GM12878 (cell line): Measurements from ENCODE around the gene SLC35G4.

Source experiments
- CBFB ChIP-seq: IDR thresholded peaks from 2 replicates; pipeline ENCODE4 v1.6.1; 2016; ENCODE audit warnings: antibody characterized with exemption, low read depth
- CBX3 ChIP-seq: fragments of 200-600 bp; sonication (generic); IDR thresholded peaks from 2 replicates; pipeline ENCODE4 v1.6.1; 2016; ENCODE audit warnings: low read depth, borderline replicate concordance
- CTCF ChIP-seq, 3 experiments: IDR thresholded peaks in 2 of 3; conservative IDR thresholded peaks in 1 of 3; 2 replicates each; pipeline ENCODE4 v1.5.1; 2011; ENCODE audit warnings: low read depth in 3 of 3, low read length in 3 of 3, mild to moderate bottlenecking in 3 of 3, control low read depth in 2 of 3, moderate library complexity in 2 of 3, inconsistent platforms in 1 of 3, mixed read lengths in 1 of 3; ENCODE audit not compliant: control insufficient read depth in 2 of 3, insufficient read depth in 1 of 3; ENCODE audit errors: extremely low read depth in 1 of 3
- ETV6 ChIP-seq, 2 experiments: fragments of 450-650 bp in 1 of 2; IDR thresholded peaks in 1 of 2; conservative IDR thresholded peaks in 1 of 2; 2 replicates each; pipeline ENCODE4 v1.6.1; 2014; ENCODE audit warnings: antibody characterized with exemption in 1 of 2, borderline replicate concordance in 1 of 2, low read depth in 1 of 2, mild to moderate bottlenecking in 1 of 2, moderate library complexity in 1 of 2
- KLF5 ChIP-seq: fragments of 450-650 bp; IDR thresholded peaks from 2 replicates; pipeline ENCODE4 v1.6.1; 2014; ENCODE audit warnings: mild to moderate bottlenecking; ENCODE audit not compliant: partially characterized antibody
- MYC ChIP-seq: IDR thresholded peaks from 2 replicates; pipeline ENCODE4 v1.6.1; 2011; ENCODE audit warnings: mild to moderate bottlenecking, low read length, moderate library complexity, inconsistent platforms; ENCODE audit not compliant: insufficient read depth, insufficient replicate concordance, insufficient read length, severe bottlenecking
- PKNOX1 ChIP-seq: fragments of 450-650 bp; IDR thresholded peaks from 2 replicates; pipeline ENCODE4 v1.6.1; 2016; ENCODE audit warnings: mild to moderate bottlenecking
- POLR2A ChIP-seq: IDR thresholded peaks from 2 replicates; pipeline ENCODE4 v1.6.1; 2011; ENCODE audit warnings: low read depth, mild to moderate bottlenecking, low read length
- POLR2AphosphoS2 ChIP-seq: IDR thresholded peaks from 2 replicates; pipeline ENCODE4 v1.6.1; 2011; ENCODE audit warnings: low read depth, mild to moderate bottlenecking, low read length, improper control_type of control experiment, moderate library complexity
- POLR2AphosphoS5 ChIP-seq: IDR thresholded peaks from 2 replicates; pipeline ENCODE4 v1.6.1; 2011; ENCODE audit warnings: mild to moderate bottlenecking, low read length, inconsistent platforms
- RELA ChIP-seq: fragments of 450-650 bp; IDR thresholded peaks from 2 replicates; pipeline ENCODE4 v1.8.0; 2014; ENCODE audit warnings: borderline replicate concordance; ENCODE audit not compliant: partially characterized antibody
- USF2 ChIP-seq: IDR thresholded peaks from 2 replicates; pipeline ENCODE4 v1.6.1; 2011; ENCODE audit warnings: low read depth, low read length, improper control_type of control experiment, borderline replicate concordance

GRCh38 chr18:11658989-11659388 lies 49.6 kb downstream of the SLC35G4 start:
- TF ChIP-seq CTCF (IDR thresholded peaks at IDR 0.05 in 2 of 3, conservative IDR thresholded peaks at IDR 0.05 in 1 of 3; ENCODE audit: control insufficient read depth in 2 of 3, extremely low read depth in 1 of 3, insufficient read depth in 1 of 3, low read depth in 3 of 3, low read length in 3 of 3) (no peak), MYC (no peak), POLR2AphosphoS5 (no peak), USF2 (no peak), PKNOX1 (no peak), ETV6 (conservative IDR thresholded peaks at IDR 0.05 in 1 of 2, IDR thresholded peaks at IDR 0.05 in 1 of 2; ENCODE audit: borderline replicate concordance in 1 of 2, low read depth in 1 of 2) (no peak), POLR2A (no peak), CBX3 (no peak), KLF5 (no peak), RELA (no peak), CBFB (no peak), POLR2AphosphoS2 (no peak)
